ENCODE data around the gene RBM45.

RBM45 gene

GRCh38 chr2:178157574-178157973 lies 45.3 kb downstream of the RBM45 start:
- DNase-seq (ENCODE audit: low read depth in 2 of 2, low spot score in 1 of 2): no peak

GRCh38 chr2:178159966-178160365 lies 47.7 kb downstream of the RBM45 start:
- no peak for DNase-seq (ENCODE audit: low read depth in 2 of 2, low spot score in 1 of 2)

- no peak for DNase-seq (ENCODE audit: low read depth in 2 of 2, low spot score in 1 of 2)
Observed at GRCh38 chr2:178160601-178161000, 48.4 kb downstream of the RBM45 start.

GRCh38 chr2:178163395-178163794 lies 51.2 kb downstream of the RBM45 start:
- no peak for DNase-seq (ENCODE audit: low read depth in 2 of 2, low spot score in 1 of 2)

- no peak for DNase-seq (ENCODE audit: low read depth in 2 of 2, low spot score in 1 of 2)
Observed at GRCh38 chr2:178163911-178164310, 51.7 kb downstream of the RBM45 start.

GRCh38 chr2:178173657-178174056 lies 61.4 kb downstream of the RBM45 start:
- DNase-seq (ENCODE audit: low read depth in 2 of 2, low spot score in 1 of 2): no peak

GRCh38 chr2:178177066-178177679 lies 64.9 kb downstream of the RBM45 start:
- DNase-seq (ENCODE audit: low read depth in 2 of 2, low spot score in 1 of 2): no peak
